Measurements from ENCODE around the gene DMAC2. TPM values are rescaled to one million over a fixed set of nuclear protein-coding genes. Genes with fewer than 3 reads are reported as not detected.

Gene DMAC2
- total and polyA plus RNA-seq, 2 donors (not counting 3 experiments of a cell fraction or from before 2014, with no cell fraction given), result 65.4 to 137 TPM

GRCh38 chr19:41478875-41479756 is 39.4 kb upstream of the DMAC2 start:
- peaks cover 0 to 3% of the 10 kb centered on the region in 2 experiments for H3K27me3 ChIP-seq (ENCODE audit: control insufficient read depth in 2 of 2, insufficient read depth in 2 of 2, low read length in 2 of 2)
- peak overlapping the region; percentile 56 to 98 (median 83) for H3K4me3 ChIP-seq (replicated peaks in 1 of 3; ENCODE audit: insufficient read depth in 1 of 3, low read depth in 1 of 3, low read length in 3 of 3)
- H4K20me1 ChIP-seq (replicated peaks; ENCODE audit: control insufficient read depth, extremely low read depth, insufficient read depth, low read length), result no peaks in the 10 kb centered on the region
- TF ChIP-seq CTCF (IDR thresholded peaks at IDR 0.05; ENCODE audit: extremely low read depth in 1 of 2, insufficient read depth in 1 of 2, low read depth in 1 of 2, low read length in 2 of 2) (no peak), JUN (IDR thresholded peaks at IDR 0.05; ENCODE audit: borderline replicate concordance, insufficient read depth, insufficient read length, low read depth) (peak; percentile 61), POLR2AphosphoS5 (IDR thresholded peaks at IDR 0.05; ENCODE audit: insufficient read depth, low read depth, low read length) (peak; percentile 64), POLR2A (IDR thresholded peaks at IDR 0.05; ENCODE audit: low read depth, low read length) (peak; percentile 76), EZH2 (IDR thresholded peaks at IDR 0.05; ENCODE audit: borderline replicate concordance, low read depth, low read length, severe bottlenecking) (no peak), GATA2 (IDR thresholded peaks at IDR 0.05; ENCODE audit: insufficient read depth, insufficient read length, low read depth, low read length) (peak; percentile 93), FOS (IDR thresholded peaks at IDR 0.05; ENCODE audit: borderline replicate concordance, insufficient read depth, low read length) (peak; percentile 35), MYC (IDR thresholded peaks at IDR 0.05; ENCODE audit: low read depth, low read length) (no peak), MAX (IDR thresholded peaks at IDR 0.05; ENCODE audit: insufficient read depth, insufficient read length) (no peak)
- peak; percentile 100 for FAIRE-seq
- H3K4me2 ChIP-seq (ENCODE audit: insufficient read depth, low read length), result peak overlapping the region; percentile 98
- peak overlapping the region; percentile 99 for H3K9ac ChIP-seq (replicated peaks; ENCODE audit: extremely low read depth, insufficient read depth, low read length)
- ChIA-PET POLR2A (interaction anchor here (0.6 to 2.6 kb wide), 10 partner anchors 22 to 100 kb away, joined by 3 to 38 read pairs (median 4); no protein-coding TSS in a partner anchor), CTCF (interaction anchor here (0.6 to 4.8 kb wide), 15 partner anchors 18 to 143 kb away, joined by 3 to 42 read pairs (median 3); partner anchors contain the start of gene DMAC2)
- H3K9me3 ChIP-seq (replicated peaks; ENCODE audit: control insufficient read depth, insufficient read depth, low read length), result no peaks in the 10 kb centered on the region
- H2AFZ ChIP-seq (ENCODE audit: low read depth, low read length), result no peak overlapping the region
- BruUV-seq (replicated peaks), result no TSS peak
- H3K36me3 ChIP-seq (ENCODE audit: control insufficient read depth in 2 of 2, extremely low read depth in 1 of 2, insufficient read depth in 2 of 2, low read length in 2 of 2), result no peaks in the 10 kb centered on the region
- H3K4me1 ChIP-seq (ENCODE audit: control insufficient read depth, extremely low read depth, insufficient read depth, low read length), result peaks cover 37% of the 10 kb centered on the region
- dilution Hi-C loops (cut with MboI; ENCODE audit: extremely low pct_ligation_motif_present, low sequenced_read_pairs), result no loop called here
- peaks cover 32% of the 10 kb centered on the region for H3K79me2 ChIP-seq (ENCODE audit: control insufficient read depth, insufficient read depth, low read length)
- intact Hi-C loops (cut with micrococcal nuclease), result loop anchor here (1.0 kb wide), 4 partner anchors 23 to 154 kb away; no protein-coding TSS in a partner anchor
- peak; percentile 97 for DNase-seq (ENCODE audit: low read depth, low spot score)
- peak overlapping the region; percentile 97 for H3K27ac ChIP-seq (ENCODE audit: insufficient read depth, low read depth, low read length)
- no peaks in the 10 kb centered on the region for H3K9me1 ChIP-seq (replicated peaks; ENCODE audit: control insufficient read depth, extremely low read depth, insufficient read depth, low read length)

Measured in endothelial cell of umbilical vein (primary cell).